Activated T-helper 1 cell treated with anti-CD3 and anti-CD28 coated beads, Interleukin-12 subunit alpha, Interleukin-12 subunit beta, Interleukin-2, Interleukin-4 antibody, amounts not matched to agents 30 ng/mL and 10 ng/mL and 1 ng/mL, durations not matched to agents 14 hours and 24 hours and 36 hours (primary cell): ENCODE data around the gene KIFC1. TPM values are rescaled to one million over a fixed set of nuclear protein-coding genes. Genes with fewer than 3 reads are reported as not detected.
"Not testable (repeated sequence)": the region's sequence is repeated elsewhere in the genome, so short reads cannot be mapped to it uniquely, and the experiment has no call there.

Experiments used
- DNase-seq: peaks from one replicate; pipeline ENCODE4 v3.0.0; 2021; ENCODE audit warnings: low spot score
- H3K27ac Mint-ChIP-seq: one replicate; pipeline ENCODE4 v1.8.0; 2021; ENCODE audit warnings: mild to moderate bottlenecking, mixed read lengths
- H3K27me3 Mint-ChIP-seq: one replicate; pipeline ENCODE4 v1.8.0; 2022; ENCODE audit warnings: mild to moderate bottlenecking, moderate library complexity, mixed read lengths; ENCODE audit not compliant: insufficient read depth
- H3K36me3 Mint-ChIP-seq: one replicate; pipeline ENCODE4 v1.8.0; 2021; ENCODE audit warnings: low read depth, mixed read lengths
- H3K4me1 Mint-ChIP-seq: one replicate; pipeline ENCODE4 v1.8.0; 2021; ENCODE audit warnings: low read depth, mixed read lengths
- H3K4me3 Mint-ChIP-seq: one replicate; pipeline ENCODE4 v1.8.0; 2021; ENCODE audit warnings: mild to moderate bottlenecking, moderate library complexity, mixed read lengths
- H3K9me3 Mint-ChIP-seq: one replicate; pipeline ENCODE4 v1.8.0; 2021; ENCODE audit warnings: mixed read lengths
- intact Hi-C: fragments of 100-400 bp; cut with micrococcal nuclease; formaldehyde crosslinking; loops from one replicate; pipeline ENCODE4 v1.15.1; 2024
- total RNA-seq: library from RNA; stranded (reverse); gene quantifications from 2 replicates; pipeline ENCODE4 v1.2.3, GENCODE V29; 2022

The KIFC1 gene
- total RNA-seq, 1 donor from 2014 or later = 59.6 TPM

DNA sequence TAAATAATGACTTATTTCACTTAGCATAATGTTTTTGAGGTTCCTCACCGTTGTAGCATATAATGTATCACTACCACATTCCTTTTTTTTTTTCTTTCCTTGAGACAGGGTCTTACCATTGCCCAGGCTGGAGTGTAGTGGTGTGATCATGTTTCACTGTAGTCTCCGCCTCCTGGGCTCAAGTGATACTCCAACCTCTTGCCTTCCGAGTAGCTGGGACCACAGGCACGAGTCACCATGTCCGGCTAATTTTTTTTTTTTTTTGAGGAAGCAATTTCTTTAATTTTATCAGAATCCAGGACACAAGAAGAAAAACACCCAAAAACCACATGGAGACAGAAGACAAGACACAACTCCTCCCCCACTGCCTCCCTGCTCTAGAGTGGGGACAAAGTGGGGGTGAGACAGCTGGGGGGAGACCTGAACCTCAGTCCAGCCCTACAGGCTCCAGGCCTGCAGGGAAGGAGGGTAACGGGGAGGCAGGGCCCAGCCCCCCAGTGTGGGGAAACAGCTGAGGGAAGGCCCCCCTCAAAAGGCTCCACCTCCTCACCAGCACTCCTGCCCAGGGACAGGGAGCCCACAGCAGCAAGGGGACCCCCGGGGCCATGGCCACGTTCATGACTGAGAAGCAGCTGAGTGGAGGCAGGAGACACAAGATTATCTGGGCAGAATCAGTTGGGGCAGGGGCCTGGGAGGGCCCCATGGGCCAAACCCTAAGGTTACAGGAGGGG is 27.0 kb upstream of the KIFC1 start:
- DNase-seq, H3K36me3 Mint-ChIP-seq, H3K27me3 Mint-ChIP-seq, H3K9me3 Mint-ChIP-seq, H3K4me1 Mint-ChIP-seq, intact Hi-C loops, H3K4me3 Mint-ChIP-seq: not testable (repeated sequence)
- H3K27ac Mint-ChIP-seq = peak overlapping the region; percentile 10

- H3K4me3 Mint-ChIP-seq, H3K9me3 Mint-ChIP-seq, H3K27me3 Mint-ChIP-seq, DNase-seq, H3K27ac Mint-ChIP-seq, H3K36me3 Mint-ChIP-seq, H3K4me1 Mint-ChIP-seq, intact Hi-C loops: not testable (repeated sequence)
These were observed 26.2 kb upstream of the KIFC1 start for GRCh38 chr6:33365206-33365971.

GRCh38 chr6:33367009-33367714 is 24.5 kb upstream of the KIFC1 start:
- H3K27me3 Mint-ChIP-seq = no peaks in the 10 kb centered on the region
- intact Hi-C loops = no loop called here
- H3K9me3 Mint-ChIP-seq = no peaks in the 10 kb centered on the region
- H3K4me1 Mint-ChIP-seq = no peaks in the 10 kb centered on the region
- no peaks in the 10 kb centered on the region for H3K36me3 Mint-ChIP-seq
- H3K4me3 Mint-ChIP-seq = no peak overlapping the region
- H3K27ac Mint-ChIP-seq = no peak overlapping the region
- no peak for DNase-seq

DNA sequence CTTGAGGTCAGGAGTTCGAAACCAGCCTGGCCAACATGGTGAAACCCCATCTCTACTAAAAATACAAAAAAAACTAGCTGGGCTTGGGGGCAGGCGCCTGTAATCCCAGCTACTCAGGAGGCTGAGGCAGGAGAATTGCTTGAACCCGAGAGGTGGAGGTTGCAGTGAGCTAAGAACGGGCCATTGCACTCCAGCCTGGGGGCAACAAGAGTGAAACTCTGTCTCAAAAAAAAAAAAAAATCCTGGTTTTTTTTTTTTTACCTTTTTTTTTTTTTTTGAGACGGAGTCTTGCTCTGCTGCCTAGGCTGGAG is 24.0 kb upstream of the KIFC1 start:
- H3K4me3 Mint-ChIP-seq, H3K9me3 Mint-ChIP-seq, H3K27ac Mint-ChIP-seq, DNase-seq, H3K27me3 Mint-ChIP-seq, intact Hi-C loops, H3K4me1 Mint-ChIP-seq, H3K36me3 Mint-ChIP-seq: not testable (repeated sequence)

DNA sequence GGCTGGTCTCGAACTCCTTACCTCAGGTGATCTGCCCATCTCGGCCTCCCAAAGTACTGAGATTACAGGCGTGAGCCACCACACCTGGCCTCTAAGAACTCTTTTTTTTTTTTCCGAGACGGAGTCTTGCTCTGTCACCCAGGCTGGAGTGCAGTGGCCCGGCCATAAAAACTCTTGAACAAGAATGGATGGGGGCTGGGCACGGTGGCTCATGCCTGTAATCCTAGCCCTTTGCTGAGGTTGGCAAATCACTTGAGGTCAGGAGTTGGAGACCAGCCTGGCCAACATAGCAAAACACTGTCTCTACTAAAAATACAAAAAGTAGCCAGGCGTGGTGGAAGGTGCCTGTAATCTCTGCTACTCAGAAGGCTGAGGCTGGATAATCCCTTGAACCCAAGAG is 19.7 kb upstream of the KIFC1 start:
- intact Hi-C loops, H3K4me1 Mint-ChIP-seq, H3K27ac Mint-ChIP-seq, H3K9me3 Mint-ChIP-seq, H3K36me3 Mint-ChIP-seq, H3K27me3 Mint-ChIP-seq, H3K4me3 Mint-ChIP-seq, DNase-seq: not testable (repeated sequence)

DNA sequence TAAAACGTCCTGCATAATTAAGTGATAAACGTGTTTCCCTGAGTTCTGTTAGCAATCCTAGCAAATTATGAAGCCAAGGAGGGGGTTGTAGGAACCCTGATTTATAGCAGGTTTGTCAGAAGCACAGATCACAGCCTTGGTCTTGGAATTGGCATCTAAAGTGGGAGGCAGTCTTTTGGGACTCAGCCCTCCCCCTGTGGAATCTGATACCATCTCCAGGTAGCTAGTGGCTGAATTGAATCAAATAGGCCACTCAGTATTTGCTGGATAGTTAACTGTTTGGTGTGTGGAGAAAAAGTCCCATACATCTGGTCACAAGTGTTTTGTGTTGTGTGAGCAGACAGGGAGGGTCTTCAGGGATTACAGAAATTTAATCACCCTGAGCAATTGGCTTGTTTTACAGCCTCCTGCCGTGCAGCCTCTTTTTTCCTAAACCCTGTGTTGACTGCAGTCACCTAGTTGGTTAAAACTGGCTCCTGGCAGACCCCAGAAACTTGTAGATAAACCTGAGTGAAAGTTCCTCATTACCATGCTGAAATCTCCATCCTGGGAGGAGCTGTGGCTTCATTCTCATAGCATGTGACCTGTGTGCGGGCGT is 19.0 kb upstream of the KIFC1 start:
- Mint-ChIP-seq H3K27ac (no peak overlapping the region), H3K9me3 (no peaks in the 10 kb centered on the region), H3K27me3 (peaks cover 2% of the 10 kb centered on the region), H3K36me3 (no peaks in the 10 kb centered on the region), H3K4me1 (peaks cover 4% of the 10 kb centered on the region), H3K4me3 (no peak overlapping the region)
- intact Hi-C loops = no loop called here
- no peak for DNase-seq

GRCh38 chr6:33373960-33374910 is 17.4 kb upstream of the KIFC1 start:
- H3K4me3 Mint-ChIP-seq = no peak overlapping the region
- H3K36me3 Mint-ChIP-seq = no peaks in the 10 kb centered on the region
- intact Hi-C loops = no loop called here
- H3K27ac Mint-ChIP-seq = no peak overlapping the region
- peaks cover 4% of the 10 kb centered on the region for H3K4me1 Mint-ChIP-seq
- no peaks in the 10 kb centered on the region for H3K9me3 Mint-ChIP-seq
- H3K27me3 Mint-ChIP-seq = peaks cover 2% of the 10 kb centered on the region
- no peak for DNase-seq

GRCh38 chr6:33375143-33375671 is 16.4 kb upstream of the KIFC1 start:
- Mint-ChIP-seq H3K27ac (no peak overlapping the region), H3K27me3 (peaks cover 2% of the 10 kb centered on the region), H3K36me3 (no peaks in the 10 kb centered on the region), H3K4me1 (peaks cover 4% of the 10 kb centered on the region), H3K9me3 (no peaks in the 10 kb centered on the region), H3K4me3 (no peak overlapping the region)
- no peak for DNase-seq
- intact Hi-C loops = no loop called here

DNA sequence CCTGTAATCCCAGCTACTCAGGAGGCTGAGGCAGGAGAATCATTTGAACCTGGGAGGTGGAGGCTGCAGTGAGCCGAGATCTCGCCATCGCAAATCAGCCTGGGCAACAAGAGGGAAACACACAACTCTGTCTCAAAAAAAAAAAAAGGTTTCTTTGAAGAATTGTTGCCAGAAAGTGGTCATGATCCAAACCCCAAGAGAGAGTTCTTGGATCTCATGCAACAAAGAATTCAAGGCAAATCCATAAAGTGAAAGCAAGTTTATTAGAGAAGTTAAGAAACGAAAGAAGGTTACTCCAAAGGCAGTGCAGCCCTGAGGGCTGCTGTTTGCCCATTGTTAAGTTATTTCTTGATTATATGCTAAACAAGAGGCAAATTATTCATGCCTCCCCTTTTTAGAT is 14.5 kb upstream of the KIFC1 start:
- no peaks in the 10 kb centered on the region for H3K36me3 Mint-ChIP-seq

DNA sequence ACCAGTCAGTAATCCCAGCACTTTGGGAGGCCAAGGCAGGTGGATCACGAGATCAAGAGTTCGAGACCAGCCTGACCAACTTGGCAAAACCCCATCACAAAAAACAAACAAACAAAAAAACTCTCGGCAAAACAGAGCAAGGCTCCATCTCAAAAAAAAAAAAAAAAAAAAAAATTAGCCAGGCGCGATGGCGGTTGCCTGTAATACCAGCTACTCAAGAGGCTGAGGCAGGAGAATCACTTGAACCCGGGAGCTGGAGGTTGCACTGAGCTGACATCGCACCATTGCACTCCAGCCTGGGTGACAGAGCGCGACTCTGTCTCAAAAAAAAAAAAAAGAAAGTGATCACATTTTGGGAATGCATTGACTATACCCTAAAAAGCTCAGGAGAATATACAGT is 12.4 kb upstream of the KIFC1 start:
- DNase-seq, H3K36me3 Mint-ChIP-seq, H3K27ac Mint-ChIP-seq, H3K27me3 Mint-ChIP-seq, H3K4me1 Mint-ChIP-seq, intact Hi-C loops, H3K4me3 Mint-ChIP-seq, H3K9me3 Mint-ChIP-seq: not testable (repeated sequence)

More for the DNA sequence above, 14.5 kb upstream of the KIFC1 start:
- DNase-seq = no peak
- Mint-ChIP-seq H3K9me3 (no peaks in the 10 kb centered on the region), H3K4me3 (no peak overlapping the region), H3K27me3 (peaks cover 4% of the 10 kb centered on the region), H3K27ac (no peak overlapping the region), H3K4me1 (peaks cover 4% of the 10 kb centered on the region)
- intact Hi-C loops = no loop called here

- H3K9me3 Mint-ChIP-seq = no peaks in the 10 kb centered on the region
- intact Hi-C loops = no loop called here
- H3K36me3 Mint-ChIP-seq = no peaks in the 10 kb centered on the region
- no peak overlapping the region for H3K27ac Mint-ChIP-seq
- DNase-seq = no peak
- H3K27me3 Mint-ChIP-seq = peaks cover 4% of the 10 kb centered on the region
- H3K4me1 Mint-ChIP-seq = no peaks in the 10 kb centered on the region
- H3K4me3 Mint-ChIP-seq = no peak overlapping the region
These were observed 11.2 kb upstream of the KIFC1 start for GRCh38 chr6:33380272-33380981.
